Measurements from ENCODE around the gene LRMDA. TPM values are rescaled to one million over a fixed set of nuclear protein-coding genes. Genes with fewer than 3 reads are reported as not detected.

The LRMDA gene
- total RNA-seq, 1 donor from 2014 or later, result not detected

- ChIA-PET CTCF (no interaction called here), POLR2A (no interaction called here)
- Mint-ChIP-seq H3K9me3 (no peaks in the 10 kb centered on the region), H3K27ac (no peak overlapping the region), H3K27me3 (peaks cover 2% of the 10 kb centered on the region), H3K4me3 (no peak overlapping the region), H3K4me1 (no peaks in the 10 kb centered on the region), H3K36me3 (ENCODE audit: low read depth) (no peaks in the 10 kb centered on the region)
- no peak for TF ChIP-seq CTCF (IDR thresholded peaks at IDR 0.05)
- no peak for DNase-seq
- intact Hi-C loops (cut with micrococcal nuclease), result no loop called here
- no peak for ATAC-seq (ENCODE audit: low read depth)
These were observed 578.1 kb downstream of the LRMDA start for GRCh38 chr10:76009531-76009930.

GRCh38 chr10:76010703-76011102, 579.3 kb downstream of the LRMDA start:
- POLR2A ChIA-PET, result interaction anchor here (0.7 kb wide), 1 partner anchor 352 kb away, joined by 4 read pairs; no protein-coding TSS in a partner anchor
- Mint-ChIP-seq H3K36me3 (ENCODE audit: low read depth) (no peaks in the 10 kb centered on the region), H3K27ac (no peak overlapping the region), H3K4me3 (no peak overlapping the region), H3K27me3 (peaks cover 2% of the 10 kb centered on the region), H3K9me3 (no peaks in the 10 kb centered on the region), H3K4me1 (no peaks in the 10 kb centered on the region)
- intact Hi-C loops (cut with micrococcal nuclease), result no loop called here
- CTCF ChIA-PET, result no interaction called here
- no peak for TF ChIP-seq CTCF (IDR thresholded peaks at IDR 0.05)
- ATAC-seq (ENCODE audit: low read depth) (no peak), DNase-seq (no peak)

- ChIA-PET POLR2A (no interaction called here), CTCF (no interaction called here)
- H3K27me3 Mint-ChIP-seq, result peaks cover 2% of the 10 kb centered on the region
- H3K4me3 Mint-ChIP-seq, result no peak overlapping the region
- DNase-seq (no peak), ATAC-seq (ENCODE audit: low read depth) (no peak)
- H3K27ac Mint-ChIP-seq, result no peak overlapping the region
- no peaks in the 10 kb centered on the region for H3K36me3 Mint-ChIP-seq (ENCODE audit: low read depth)
- H3K4me1 Mint-ChIP-seq, result no peaks in the 10 kb centered on the region
- H3K9me3 Mint-ChIP-seq, result no peaks in the 10 kb centered on the region
- intact Hi-C loops (cut with micrococcal nuclease), result no loop called here
- TF ChIP-seq CTCF (IDR thresholded peaks at IDR 0.05), result no peak
These were observed 581.4 kb downstream of the LRMDA start for GRCh38 chr10:76012716-76013327.

GRCh38 chr10:76015245-76015644, 583.8 kb downstream of the LRMDA start:
- H3K4me3 Mint-ChIP-seq, result no peak overlapping the region
- TF ChIP-seq CTCF (IDR thresholded peaks at IDR 0.05), result no peak
- intact Hi-C loops (cut with micrococcal nuclease), result no loop called here
- no peak overlapping the region for H3K27ac Mint-ChIP-seq
- no peak for DNase-seq
- no peak for ATAC-seq (ENCODE audit: low read depth)
- H3K9me3 Mint-ChIP-seq, result no peaks in the 10 kb centered on the region
- ChIA-PET POLR2A (no interaction called here), CTCF (no interaction called here)
- H3K36me3 Mint-ChIP-seq (ENCODE audit: low read depth), result no peaks in the 10 kb centered on the region
- peaks cover 2% of the 10 kb centered on the region for H3K27me3 Mint-ChIP-seq
- H3K4me1 Mint-ChIP-seq, result no peaks in the 10 kb centered on the region

DNA sequence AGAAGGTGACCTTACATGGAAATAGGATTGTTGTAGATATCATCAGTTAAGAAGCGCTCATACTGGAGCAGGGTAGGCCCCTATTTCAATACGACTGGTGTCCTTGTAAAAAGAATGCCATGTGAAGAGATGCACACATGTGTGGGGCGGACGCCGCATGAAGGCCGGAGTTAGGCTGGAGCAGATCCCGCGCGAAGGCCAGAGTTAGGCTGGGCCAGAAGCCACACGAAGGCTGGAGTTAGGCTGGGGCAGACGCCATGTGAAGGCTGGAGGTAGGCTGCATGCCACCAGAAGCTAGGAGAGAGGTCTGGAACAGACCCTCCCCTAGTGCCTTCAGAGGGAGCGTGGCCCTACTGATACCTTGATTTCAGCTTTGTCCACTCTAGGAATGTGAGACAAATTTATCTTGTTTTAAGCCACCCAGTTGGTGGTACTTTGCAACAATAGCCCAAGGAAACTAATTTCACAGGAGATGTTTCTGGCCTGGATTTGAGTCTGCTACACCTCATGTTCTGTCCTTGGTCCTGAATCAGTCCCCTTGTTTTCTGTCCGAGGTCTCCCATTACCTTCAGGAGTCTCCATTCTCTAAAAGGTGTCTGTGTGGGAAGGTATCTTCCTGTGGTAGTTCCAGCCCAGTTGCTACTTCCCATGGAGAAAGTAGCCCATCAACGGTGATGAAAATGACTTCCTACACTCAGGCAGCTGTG, 585.8 kb downstream of the LRMDA start:
- no peaks in the 10 kb centered on the region for H3K9me3 Mint-ChIP-seq
- no peaks in the 10 kb centered on the region for H3K27me3 Mint-ChIP-seq
- POLR2A ChIA-PET, result no interaction called here
- H3K4me1 Mint-ChIP-seq, result no peaks in the 10 kb centered on the region
- ATAC-seq (ENCODE audit: low read depth), result no peak
- no peak overlapping the region for H3K27ac Mint-ChIP-seq
- H3K36me3 Mint-ChIP-seq (ENCODE audit: low read depth), result no peaks in the 10 kb centered on the region
- DNase-seq, result no peak
- intact Hi-C loops (cut with micrococcal nuclease), result no loop called here
- CTCF ChIA-PET, result no interaction called here
- no peak overlapping the region for H3K4me3 Mint-ChIP-seq
- TF ChIP-seq CTCF (IDR thresholded peaks at IDR 0.05), result no peak

Data from activated B cell treated with CpG ODN at 0.5 μM for 24 hours (primary cell).